ENCODE results near the gene NR6A1. TPM values are rescaled to one million over a fixed set of nuclear protein-coding genes. Genes with fewer than 3 reads are reported as not detected.

Gene NR6A1
- total RNA-seq, 1 donor from 2014 or later: 0.53 TPM

- no peak overlapping the region for H3K4me3 ChIP-seq
- intact Hi-C loops (cut with DNase I): no loop called here
- no peaks in the 10 kb centered on the region for H3K9me3 ChIP-seq
- no peak for DNase-seq (ENCODE audit: low spot score in 2 of 2)
- no peaks in the 10 kb centered on the region for H3K27me3 ChIP-seq
- no peaks in the 10 kb centered on the region for H3K4me1 ChIP-seq
- no peaks in the 10 kb centered on the region for H3K36me3 ChIP-seq
- no peak overlapping the region for H3K27ac ChIP-seq
- no peak for TF ChIP-seq CTCF (IDR thresholded peaks at IDR 0.05)
These were observed 131.5 kb downstream of the NR6A1 start for GRCh38 chr9:124639637-124640036.

DNA sequence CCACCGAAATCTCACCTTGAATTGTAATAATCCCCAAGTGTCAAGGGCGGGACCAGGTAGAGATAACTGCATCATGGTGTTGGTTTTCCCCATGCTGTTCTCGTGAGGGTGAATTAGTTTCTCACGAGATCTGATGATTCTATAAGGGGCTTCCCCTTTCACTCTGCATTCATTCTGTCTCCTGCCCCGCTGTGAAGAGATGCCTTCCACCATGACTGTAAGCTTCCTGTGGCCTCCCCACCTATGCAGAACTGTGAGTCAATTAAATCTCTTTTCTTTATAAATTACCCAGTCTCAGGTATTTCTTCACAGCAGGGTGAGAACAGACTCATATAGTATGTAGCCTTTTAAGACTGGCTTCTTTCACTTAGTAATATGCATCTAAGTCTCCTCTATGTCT, 135.8 kb downstream of the NR6A1 start:
- Histone ChIP-seq H3K9me3 (no peaks in the 10 kb centered on the region), H3K4me3 (no peak overlapping the region), H3K27me3 (no peaks in the 10 kb centered on the region), H3K4me1 (no peaks in the 10 kb centered on the region), H3K27ac (no peak overlapping the region), H3K36me3 (no peaks in the 10 kb centered on the region)
- TF ChIP-seq CTCF (IDR thresholded peaks at IDR 0.05): no peak
- intact Hi-C loops (cut with DNase I): no loop called here
- DNase-seq (ENCODE audit: low spot score in 2 of 2): no peak

- intact Hi-C loops (cut with DNase I): no loop called here
- no peaks in the 10 kb centered on the region for H3K9me3 ChIP-seq
These were observed 139.0 kb downstream of the NR6A1 start for GRCh38 chr9:124632077-124632621.

DNA sequence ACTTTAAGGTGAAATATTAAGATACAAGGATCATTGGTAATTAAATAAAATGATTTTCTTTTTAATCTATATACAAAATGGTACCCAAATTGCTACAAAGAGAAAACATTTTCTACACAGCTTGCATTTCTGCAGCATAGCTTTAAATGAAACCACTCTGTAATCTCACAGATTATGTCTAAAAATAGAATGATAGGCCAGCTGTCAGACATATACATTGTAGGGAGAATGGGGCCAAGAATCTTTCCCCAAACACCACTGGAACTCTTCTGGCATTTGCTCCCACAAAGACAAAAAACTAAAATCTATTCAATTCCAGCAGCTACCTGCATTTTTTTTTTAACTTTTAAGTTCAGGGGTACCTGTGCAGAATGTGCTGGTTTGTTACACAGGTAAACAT, 139.8 kb downstream of the NR6A1 start:
- Histone ChIP-seq H3K9me3 (no peaks in the 10 kb centered on the region), H3K36me3 (no peaks in the 10 kb centered on the region), H3K27me3 (no peaks in the 10 kb centered on the region), H3K27ac (no peak overlapping the region), H3K4me1 (no peaks in the 10 kb centered on the region), H3K4me3 (no peak overlapping the region)
- intact Hi-C loops (cut with DNase I): no loop called here
- DNase-seq (ENCODE audit: low spot score in 2 of 2): no peak
- no peak for TF ChIP-seq CTCF (IDR thresholded peaks at IDR 0.05)

More at GRCh38 chr9:124632077-124632621, 139.0 kb downstream of the NR6A1 start:
- H3K27ac ChIP-seq: no peak overlapping the region
- no peaks in the 10 kb centered on the region for H3K4me1 ChIP-seq
- H3K36me3 ChIP-seq: no peaks in the 10 kb centered on the region
- no peaks in the 10 kb centered on the region for H3K27me3 ChIP-seq
- no peak for TF ChIP-seq CTCF (IDR thresholded peaks at IDR 0.05)
- no peak overlapping the region for H3K4me3 ChIP-seq
- no peak for DNase-seq (ENCODE audit: low spot score in 2 of 2)

GRCh38 chr9:124629600-124629999, 141.5 kb downstream of the NR6A1 start:
- H3K4me3 ChIP-seq: no peak overlapping the region
- no peak for TF ChIP-seq CTCF (IDR thresholded peaks at IDR 0.05)
- no peaks in the 10 kb centered on the region for H3K36me3 ChIP-seq
- no peaks in the 10 kb centered on the region for H3K27me3 ChIP-seq
- intact Hi-C loops (cut with DNase I): no loop called here
- H3K9me3 ChIP-seq: no peaks in the 10 kb centered on the region
- DNase-seq (ENCODE audit: low spot score in 2 of 2): no peak
- H3K4me1 ChIP-seq: no peaks in the 10 kb centered on the region
- no peak overlapping the region for H3K27ac ChIP-seq

- Histone ChIP-seq H3K9me3 (no peaks in the 10 kb centered on the region), H3K4me3 (no peak overlapping the region), H3K4me1 (no peaks in the 10 kb centered on the region), H3K27ac (no peak overlapping the region), H3K36me3 (no peaks in the 10 kb centered on the region), H3K27me3 (no peaks in the 10 kb centered on the region)
- TF ChIP-seq CTCF (IDR thresholded peaks at IDR 0.05): no peak
- DNase-seq (ENCODE audit: low spot score in 2 of 2): no peak
- intact Hi-C loops (cut with DNase I): no loop called here
These were observed 142.4 kb downstream of the NR6A1 start for GRCh38 chr9:124628741-124629140.

Measured in ascending aorta (tissue), 2 donors.